Right lung (tissue), 10 donors: ENCODE data around the gene IL2RG. TPM values are rescaled to one million over a fixed set of nuclear protein-coding genes. Genes with fewer than 3 reads are reported as not detected.

Experiments used
- DNase-seq, 2 donors: peaks; one replicate each; pipeline ENCODE4 v3.0.0-alpha.2; 2013
- long read RNA-seq, 8 donors: transcript quantifications; one replicate each; lab custom pipeline, GENCODE V29; 2026
- polyA plus RNA-seq, 5 donors: library from polyadenylated mRNA; unstranded; fragments of 120-200 nt; gene quantifications; one replicate each; pipeline versions ENCODE4 v1.2.1 to v1.2.3, GENCODE V29; 2013; ENCODE audit warnings: inconsistent platforms in 1 of 5, low replicate concordance in 1 of 5; ENCODE audit not compliant: insufficient read length in 5 of 5, insufficient read depth in 1 of 5

IL2RG gene
- polyA plus RNA-seq = 1 to 10 TPM; 1.0 to 4.3 (median 3.4) TPM
- long read RNA-seq, donor 1, partial matches to known transcripts = 0 of 1 reads
- long read RNA-seq, donor 1, other reads (novel, unspliced or antisense) = 0 of 1 reads
- long read RNA-seq, donor 2, partial matches to known transcripts = 0 of 1 reads
- long read RNA-seq, donor 2, other reads (novel, unspliced or antisense) = 0 of 1 reads
- long read RNA-seq, donor 3, partial matches to known transcripts = 0 of 3 reads
- long read RNA-seq, donor 3, other reads (novel, unspliced or antisense) = 0 of 3 reads
- long read RNA-seq, donor 4 = 0 reads
- long read RNA-seq, donor 5, partial matches to known transcripts = 0 of 1 reads
- long read RNA-seq, donor 5, other reads (novel, unspliced or antisense) = 0 of 1 reads
- long read RNA-seq, donor 6, transcript IL2RG-203 (8 exons, 1,534 nt) = major isoform, 8 of 8 reads
- long read RNA-seq, donor 6, partial matches to known transcripts = 0 of 8 reads
- long read RNA-seq, donor 6, other reads (novel, unspliced or antisense) = 0 of 8 reads
- long read RNA-seq, donor 7, partial matches to known transcripts = 0 of 1 reads
- long read RNA-seq, donor 7, other reads (novel, unspliced or antisense) = 0 of 1 reads
- long read RNA-seq, donor 8, partial matches to known transcripts = 0 of 2 reads
- long read RNA-seq, donor 8, other reads (novel, unspliced or antisense) = 0 of 2 reads

DNA sequence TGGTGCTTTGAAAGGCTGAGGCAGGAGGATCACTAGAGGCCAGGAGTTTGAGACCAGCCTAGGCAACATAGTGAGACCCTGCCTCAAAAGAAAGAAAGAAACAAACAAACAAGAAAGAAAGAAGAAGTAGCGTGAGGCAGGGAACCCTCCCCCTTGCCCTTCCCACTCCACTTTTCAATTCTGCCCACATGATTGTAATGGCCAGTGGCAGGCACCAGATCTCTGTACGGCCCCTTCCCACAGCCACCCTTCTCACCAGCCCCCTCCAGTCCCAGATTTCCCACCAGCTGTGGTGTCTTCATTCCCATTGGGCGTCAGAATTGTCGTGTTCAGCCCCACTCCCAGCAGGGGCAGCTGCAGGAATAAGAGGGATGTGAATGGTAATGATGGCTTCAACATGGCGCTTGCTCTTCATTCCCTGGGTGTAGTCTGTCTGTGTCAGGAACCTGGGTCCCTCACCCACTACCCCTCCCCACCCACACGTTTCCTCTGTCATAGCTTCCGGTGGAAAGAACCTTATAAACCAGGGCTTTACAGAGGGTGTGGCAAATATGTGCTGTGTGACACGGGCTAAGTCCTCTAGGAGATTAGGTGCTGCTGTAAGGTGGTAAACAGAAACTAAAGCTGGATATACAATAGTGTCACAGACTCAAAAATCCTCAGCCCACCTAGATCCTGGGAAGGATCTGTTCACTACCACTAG is at the start of gene IL2RG:
Gene IL2RG (minus strand): TSS at position 437 of the 703 bp plus-strand sequence. CDS start 38 bp downstream, at position 399.
- DNase-seq = no peak

DNA sequence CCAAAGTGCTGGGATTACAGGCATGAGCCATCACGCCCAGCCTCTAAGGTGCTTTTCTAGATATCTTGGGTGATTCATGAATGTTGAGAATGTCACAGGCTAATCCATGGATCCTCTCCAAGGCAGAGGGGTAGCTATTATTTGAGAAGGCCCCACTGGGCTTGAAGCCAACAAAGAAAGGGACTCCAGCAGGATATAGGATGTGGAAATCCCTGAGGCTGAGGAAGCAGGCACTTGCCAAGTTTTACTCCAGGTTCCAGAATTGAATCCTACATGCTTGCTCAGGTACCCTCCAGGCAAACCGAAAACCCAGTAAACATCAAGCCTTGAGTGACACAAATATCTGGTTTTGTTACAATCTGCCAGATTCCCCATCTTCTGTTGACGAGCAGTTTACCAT is 49.1 kb upstream of the IL2RG start:
- no peak for DNase-seq

- DNase-seq = no peak
Observed at GRCh38 chrX:71159335-71159734, 48.0 kb upstream of the IL2RG start.

GRCh38 chrX:71158603-71159002 is 47.2 kb upstream of the IL2RG start:
- DNase-seq = no peak

DNA sequence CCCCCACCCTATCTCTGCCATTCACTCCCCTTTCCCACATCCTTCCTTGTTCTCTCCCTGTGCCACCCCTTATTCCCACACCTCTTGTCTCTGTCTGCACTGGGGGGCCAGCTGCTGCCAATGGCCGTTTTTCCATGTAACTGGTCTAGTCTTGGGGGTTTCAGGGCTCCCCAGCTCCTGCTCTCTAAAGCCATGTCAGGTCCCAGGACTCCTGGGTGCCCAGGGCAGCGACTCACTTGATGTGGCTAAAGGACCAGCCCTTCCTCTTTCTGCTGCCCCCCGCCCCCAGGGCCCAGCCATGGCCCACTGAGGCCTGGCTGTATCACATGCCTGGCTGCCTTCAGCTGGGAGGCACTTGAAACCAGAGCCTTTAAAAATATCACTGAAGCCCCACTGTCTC is 43.3 kb upstream of the IL2RG start:
- no peak for DNase-seq

DNA sequence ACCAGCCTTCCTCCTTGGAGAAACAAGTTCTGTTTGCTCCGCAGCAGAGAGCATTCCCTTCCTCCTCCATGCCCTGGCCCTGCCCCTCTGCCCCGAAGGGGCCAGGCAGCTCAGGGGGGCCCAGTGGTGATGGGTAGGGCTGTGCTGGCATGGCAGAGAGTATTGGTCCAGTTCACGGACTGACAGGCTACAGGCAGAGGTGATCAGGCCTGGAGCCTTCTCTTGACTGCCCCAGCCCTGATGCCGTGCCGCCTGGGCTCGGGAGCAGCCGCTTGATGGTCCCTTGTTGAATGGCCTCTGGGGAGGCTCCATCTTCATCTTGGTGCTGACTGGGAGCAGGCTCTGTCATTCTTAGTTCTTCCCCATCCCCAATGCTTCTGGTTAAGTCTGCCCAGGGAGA is 42.8 kb upstream of the IL2RG start:
- no peak for DNase-seq

GRCh38 chrX:71151366-71151765 is 40.0 kb upstream of the IL2RG start:
- DNase-seq = no peak

GRCh38 chrX:71148278-71148663 is 36.9 kb upstream of the IL2RG start:
- no peak for DNase-seq

DNA sequence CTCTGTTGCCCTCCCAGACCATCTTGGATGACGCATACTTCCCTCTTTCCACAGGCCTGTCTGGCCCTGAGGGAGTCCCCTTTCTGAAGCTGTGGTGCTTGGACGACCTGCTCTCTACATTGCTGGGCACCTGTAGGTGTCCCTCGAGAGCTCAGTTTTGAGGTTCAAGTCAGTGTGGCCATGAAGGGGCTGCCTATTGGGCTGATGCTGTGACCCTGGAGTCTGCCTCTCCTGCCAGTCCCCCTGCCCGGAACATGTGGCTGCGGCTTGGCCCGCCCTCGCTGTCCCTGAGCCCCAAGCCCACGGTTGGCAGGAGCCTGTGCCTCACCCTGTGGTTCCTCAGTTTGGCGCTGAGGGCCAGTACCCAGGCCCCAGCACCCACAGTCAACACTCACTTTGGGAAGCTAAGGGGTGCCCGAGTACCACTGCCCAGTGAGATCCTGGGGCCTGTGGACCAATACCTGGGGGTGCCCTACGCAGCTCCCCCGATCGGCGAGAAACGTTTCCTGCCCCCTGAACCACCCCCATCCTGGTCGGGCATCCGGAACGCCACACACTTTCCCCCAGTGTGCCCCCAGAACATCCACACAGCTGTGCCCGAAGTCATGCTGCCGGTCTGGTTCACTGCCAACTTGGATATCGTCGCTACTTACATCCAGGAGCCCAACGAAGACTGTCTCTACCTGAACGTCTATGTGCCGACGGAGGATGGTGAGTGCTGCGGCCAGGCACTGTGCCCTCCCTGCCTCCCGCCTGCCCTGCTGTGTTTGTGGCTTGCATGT is 36.3 kb upstream of the IL2RG start:
- DNase-seq = no peak

- DNase-seq = no peak
Observed at GRCh38 chrX:71144651-71145050, 33.3 kb upstream of the IL2RG start, which contains the start of gene NLGN3. NLGN3 (plus strand) TSS chrX:71144841; CDS start chrX:71147750, 2,909 bp downstream.

DNA sequence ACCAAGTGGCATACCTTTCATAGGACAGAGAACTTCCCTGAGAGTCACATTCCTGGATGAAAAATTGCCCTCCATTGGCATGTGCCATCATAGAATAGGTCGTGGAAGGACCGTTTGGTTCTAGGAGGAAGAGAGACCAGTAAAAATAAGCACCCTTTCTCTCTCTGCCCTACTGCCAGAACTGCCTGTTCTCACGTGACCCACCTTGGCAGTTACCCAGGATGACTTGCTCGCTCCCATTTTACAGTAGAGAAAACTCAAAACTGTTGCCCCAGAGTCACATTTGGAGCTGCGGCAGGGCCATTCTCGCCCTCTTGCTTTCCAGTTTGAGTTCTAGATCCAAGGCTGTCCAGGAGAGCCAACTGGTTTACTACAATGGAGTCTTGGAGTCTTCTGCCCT is 32.1 kb upstream of the IL2RG start:
- DNase-seq = no peak

GRCh38 chrX:71140440-71140839 is 29.1 kb upstream of the IL2RG start:
- DNase-seq = no peak

- DNase-seq = no peak
Observed at GRCh38 chrX:71131510-71131909, 20.1 kb upstream of the IL2RG start.

DNA sequence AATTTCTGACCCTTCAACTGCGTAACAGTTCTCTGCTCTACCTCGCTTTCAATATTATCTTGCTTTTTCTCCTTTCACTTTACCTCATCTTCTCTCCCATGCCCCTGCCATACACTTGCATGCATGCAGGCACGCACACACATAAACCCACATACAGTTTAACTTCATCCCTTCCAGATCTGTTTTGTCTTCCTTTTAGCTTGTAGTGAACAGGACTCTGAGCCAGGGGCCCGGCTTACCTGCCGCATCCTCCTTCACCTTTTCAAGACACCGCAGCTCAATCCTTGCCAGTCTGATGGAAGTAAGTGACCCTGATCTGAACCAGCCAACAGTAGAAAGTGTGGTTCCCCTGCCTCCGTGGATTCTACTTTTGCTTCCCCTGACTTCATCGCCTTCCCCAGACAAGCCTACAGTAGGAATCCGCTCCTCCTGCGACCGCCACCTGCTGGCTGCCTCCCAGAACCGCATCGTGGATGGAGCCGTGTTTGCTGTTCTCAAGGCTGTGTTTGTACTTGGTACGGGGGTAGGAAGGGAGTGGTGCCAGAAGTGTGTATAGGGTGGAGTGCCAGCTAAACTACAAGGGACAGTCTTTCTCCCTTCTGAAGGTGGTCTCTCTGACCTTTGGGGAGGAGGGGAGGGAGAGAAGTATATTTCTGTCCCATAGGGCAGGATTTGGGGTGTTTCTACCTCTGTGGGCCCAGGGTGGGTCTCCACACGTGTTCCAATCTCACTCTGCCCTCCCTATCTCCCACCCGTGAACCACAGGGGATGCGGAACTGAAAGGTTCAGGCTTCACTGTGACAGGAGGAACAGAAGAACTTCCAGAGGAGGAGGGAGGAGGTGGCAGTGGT is 17.8 kb upstream of the IL2RG start:
- peak in 1 of 2 donors; percentile 48 for DNase-seq

DNA sequence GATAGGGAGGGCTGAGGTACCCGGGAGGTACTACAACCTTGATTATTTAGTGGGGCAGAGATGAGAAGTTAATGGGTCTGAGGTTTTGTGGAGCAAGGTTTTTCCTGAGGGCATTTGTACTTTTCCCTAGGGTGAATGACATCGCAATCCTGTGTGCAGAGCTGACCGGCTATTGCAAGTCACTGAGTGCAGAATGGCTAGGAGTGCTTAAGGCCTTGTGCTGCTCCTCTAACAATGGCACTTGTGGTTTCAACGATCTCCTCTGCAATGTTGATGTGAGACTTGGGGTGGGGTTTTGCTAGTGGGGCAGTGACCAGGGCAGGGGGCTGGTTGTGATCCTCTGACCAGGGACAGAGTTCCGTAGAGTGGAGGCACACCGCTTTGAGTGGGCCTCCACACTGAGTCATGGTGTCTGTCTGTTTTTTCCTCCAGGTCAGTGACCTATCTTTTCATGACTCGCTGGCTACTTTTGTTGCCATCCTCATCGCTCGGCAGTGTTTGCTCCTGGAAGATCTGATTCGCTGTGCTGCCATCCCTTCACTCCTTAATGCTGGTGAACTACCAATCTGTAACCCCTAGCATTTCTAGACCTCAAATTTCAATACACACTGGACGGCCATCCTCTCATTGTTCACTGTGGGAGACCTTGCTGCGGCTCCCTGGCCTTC is 16.9 kb upstream of the IL2RG start:
- DNase-seq = no peak

GRCh38 chrX:71118985-71119535 is 7.7 kb upstream of the IL2RG start:
- no peak for DNase-seq

- DNase-seq = peak; percentile 81 to 86
Observed at GRCh38 chrX:71118032-71118984, 6.9 kb upstream of the IL2RG start, which contains the start of gene MED12. MED12 (plus strand) TSS chrX:71118596; CDS start chrX:71118755, 159 bp downstream.

DNA sequence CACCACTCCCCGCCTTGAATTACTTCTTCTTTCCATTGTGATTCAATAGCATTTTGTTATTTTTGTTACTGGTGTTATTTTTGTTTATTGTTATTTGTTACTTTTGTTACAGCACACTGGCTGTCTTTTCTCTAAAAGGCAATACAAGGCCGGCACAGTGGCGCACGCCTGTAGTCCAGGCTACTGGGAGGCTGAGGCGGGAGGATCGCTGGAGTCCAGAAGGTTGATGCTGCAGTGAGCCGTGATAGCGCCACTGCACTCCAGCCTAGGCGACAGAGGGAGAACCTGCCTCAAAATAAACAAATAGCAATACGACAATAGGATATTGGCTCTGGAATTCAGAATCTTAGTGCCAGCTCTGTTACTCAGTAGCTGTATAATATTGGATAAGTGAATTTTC is 6.0 kb upstream of the IL2RG start:
- no peak for DNase-seq
